GM04504 (cell line): Measurements from ENCODE around the gene AARS1.
A peak's percentile ranks its signal among the peaks of the same experiment; 100 is the strongest.
"Not testable (repeated sequence)": the region's sequence is repeated elsewhere in the genome, so short reads cannot be mapped to it uniquely, and the experiment has no call there.

ENCODE experiments used
- DNase-seq: peaks from one replicate; pipeline ENCODE4 v3.0.0-alpha.2; 2012; ENCODE audit warnings: low read depth

Gene AARS1

DNA sequence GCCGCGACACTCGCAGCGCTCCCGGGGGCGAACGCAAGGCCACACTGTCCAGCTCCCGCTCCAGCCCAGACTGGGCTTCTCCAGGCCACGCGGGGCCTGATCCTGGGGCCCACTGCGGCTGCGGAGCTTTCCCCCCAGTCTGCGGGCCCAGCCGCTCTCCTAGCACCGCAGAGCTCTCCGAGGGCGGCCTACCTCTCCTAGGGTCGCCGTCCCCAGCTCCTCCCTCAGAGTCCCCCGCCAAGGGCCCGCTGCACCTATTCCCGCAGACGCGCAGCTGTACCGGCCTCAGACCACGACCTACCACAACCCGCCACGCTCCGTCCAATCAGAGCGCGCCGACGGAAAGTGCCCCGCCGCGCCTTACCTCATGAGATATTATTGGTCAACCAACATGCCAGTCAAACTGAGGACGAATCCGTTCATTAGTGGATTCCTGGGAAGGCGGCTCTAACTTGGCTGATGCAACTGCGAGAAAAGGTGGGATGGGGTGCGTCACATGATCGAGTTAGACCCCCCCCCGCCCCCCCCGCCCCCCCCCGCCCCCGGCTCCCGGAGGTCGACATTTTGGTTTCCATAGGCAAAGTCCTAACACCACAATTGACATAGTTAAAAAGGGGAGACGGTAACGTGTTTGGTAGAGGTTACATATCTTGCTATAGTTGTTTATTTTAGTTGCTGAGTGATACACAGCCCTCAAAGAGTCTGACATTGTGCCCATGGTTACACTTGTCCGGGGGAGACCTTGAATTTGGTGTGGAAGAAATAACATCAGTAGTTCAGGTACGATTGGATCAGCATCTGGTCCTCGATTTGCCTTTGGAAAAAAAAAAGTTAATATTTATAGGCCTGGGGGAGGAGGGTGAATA is at the start of gene AARS1:
AARS1 (minus strand) TSS at position 278 of the 866 bp plus-strand sequence. CDS start 6,743 bp downstream, outside the sequence.
- DNase-seq, result peak; percentile 100

DNA sequence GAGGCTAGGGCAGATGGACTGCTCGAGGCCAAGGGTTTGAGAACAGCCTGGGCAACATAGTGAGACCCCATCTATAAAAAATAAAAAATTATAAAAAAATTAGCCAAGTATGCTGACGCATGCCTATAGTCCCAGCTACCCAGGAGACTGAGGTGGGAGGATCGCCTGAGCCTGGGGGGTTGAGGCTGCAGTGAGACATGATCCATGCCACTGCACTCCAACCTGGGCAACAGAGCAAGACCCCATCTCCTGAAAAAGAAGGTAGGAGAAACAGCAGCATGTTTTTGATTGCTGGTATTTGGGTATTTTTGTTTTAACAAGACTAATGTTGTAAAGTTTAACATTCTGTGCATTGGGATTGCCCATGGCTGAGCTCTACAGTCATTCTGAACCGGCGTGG is 48.5 kb upstream of the AARS1 start:
- DNase-seq, result no peak

DNA sequence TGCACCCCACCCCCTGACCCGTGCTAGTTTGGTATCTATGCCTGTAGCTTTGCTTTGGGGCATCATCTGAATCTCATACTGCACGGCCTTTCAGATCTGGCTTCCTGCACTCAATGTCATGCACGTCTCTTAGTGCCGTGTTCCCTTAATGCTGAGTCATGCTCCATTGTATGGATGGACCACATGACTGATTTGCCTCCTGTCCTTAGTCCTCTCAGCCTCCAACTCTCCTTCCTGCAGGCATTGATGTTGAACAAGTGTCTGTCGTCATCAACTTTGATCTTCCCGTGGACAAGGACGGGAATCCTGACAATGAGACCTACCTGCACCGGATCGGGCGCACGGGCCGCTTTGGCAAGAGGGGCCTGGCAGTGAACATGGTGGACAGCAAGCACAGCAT is 43.4 kb upstream of the AARS1 start:
- DNase-seq, result not testable (repeated sequence)

DNA sequence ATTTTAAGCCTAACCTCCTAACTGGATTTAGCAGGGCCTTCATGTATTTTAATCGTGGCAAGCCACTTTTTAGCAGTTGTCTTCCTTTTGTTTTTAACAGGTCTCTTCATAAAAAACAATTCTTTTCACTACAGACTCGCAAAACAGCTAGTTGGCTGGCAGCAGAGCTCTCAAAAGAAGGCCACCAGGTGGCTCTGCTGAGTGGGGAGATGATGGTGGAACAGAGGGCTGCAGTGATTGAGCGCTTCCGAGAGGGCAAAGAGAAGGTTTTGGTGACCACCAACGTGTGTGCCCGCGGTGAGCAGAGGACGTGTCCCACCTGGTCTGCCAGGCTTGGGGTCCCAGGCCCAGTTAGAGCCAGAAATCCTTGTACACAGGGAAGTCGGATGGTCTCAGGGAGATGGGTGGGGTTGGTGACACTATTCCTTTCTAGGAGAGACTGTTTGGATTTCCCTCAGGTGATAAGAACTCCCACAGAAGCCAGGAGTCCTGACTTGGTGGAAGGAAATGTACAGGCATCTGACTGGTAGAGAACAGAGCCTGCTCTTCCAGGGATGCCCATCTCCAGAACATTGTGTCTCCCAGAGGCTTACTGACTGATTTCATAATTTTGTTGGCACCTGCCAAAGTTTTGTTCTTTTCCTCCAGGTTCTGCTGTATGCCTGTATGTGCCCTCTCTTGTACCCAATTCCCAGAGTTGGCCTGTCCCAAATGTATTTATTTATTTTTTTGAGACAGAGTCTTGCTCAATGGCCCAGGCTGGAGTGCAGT is 42.5 kb upstream of the AARS1 start:
- DNase-seq, result no peak

DNA sequence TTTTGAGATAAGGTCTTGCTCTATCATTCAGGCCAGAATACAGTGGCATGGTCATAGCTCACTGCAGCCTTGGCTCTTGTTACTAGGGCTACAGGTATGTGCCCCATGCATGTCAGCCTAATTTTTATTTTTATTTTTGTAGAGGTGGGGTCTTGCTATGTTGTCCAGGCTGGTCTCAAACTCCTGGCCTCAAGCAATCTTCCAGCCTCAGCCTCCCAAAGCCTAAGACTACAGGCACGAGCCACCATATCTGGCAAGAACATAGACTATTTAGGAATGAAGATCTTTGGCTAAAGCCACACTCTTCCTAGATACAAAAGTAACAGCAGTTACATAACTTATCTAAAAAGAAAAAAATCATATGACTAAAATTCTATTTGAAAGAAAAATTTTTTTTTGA is 41.8 kb upstream of the AARS1 start:
- DNase-seq, result no peak

- no peak for DNase-seq
Measured at GRCh38 chr16:70324998-70325747, 35.9 kb upstream of the AARS1 start.

GRCh38 chr16:70320121-70320520 is 30.8 kb upstream of the AARS1 start:
- no peak for DNase-seq

GRCh38 chr16:70307726-70308125 is 18.4 kb upstream of the AARS1 start:
- not testable (repeated sequence) for DNase-seq

GRCh38 chr16:70306880-70307279 is 17.6 kb upstream of the AARS1 start:
- DNase-seq, result no peak

DNA sequence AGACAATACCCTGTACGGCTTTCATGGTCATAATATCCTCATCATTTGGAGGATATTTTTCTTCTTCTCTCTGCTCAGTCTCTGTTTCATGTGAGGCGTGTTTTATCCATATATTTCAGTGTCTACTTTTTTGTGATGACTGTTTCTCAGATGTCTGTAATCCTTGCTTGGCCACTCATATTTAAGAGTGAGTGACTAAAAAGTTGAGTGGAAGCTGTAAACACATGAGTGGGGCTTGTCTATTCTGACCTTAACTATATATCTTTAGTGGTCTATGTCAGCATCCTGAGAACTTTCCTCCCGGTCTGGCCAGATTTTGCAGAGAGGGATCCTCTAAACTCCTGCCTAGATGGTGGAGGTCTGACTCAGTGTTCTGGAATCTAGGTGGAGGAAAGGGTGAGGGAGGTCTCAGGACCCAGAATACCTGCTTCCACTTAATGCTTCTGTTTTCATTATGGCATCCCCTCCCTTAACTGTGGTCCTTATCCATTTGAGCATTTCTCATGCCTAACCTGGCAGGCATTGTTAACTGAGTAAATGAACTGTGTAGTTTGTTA is 15.7 kb upstream of the AARS1 start:
- DNase-seq, result no peak

- no peak for DNase-seq
Measured at GRCh38 chr16:70302745-70303144, 13.4 kb upstream of the AARS1 start.

DNA sequence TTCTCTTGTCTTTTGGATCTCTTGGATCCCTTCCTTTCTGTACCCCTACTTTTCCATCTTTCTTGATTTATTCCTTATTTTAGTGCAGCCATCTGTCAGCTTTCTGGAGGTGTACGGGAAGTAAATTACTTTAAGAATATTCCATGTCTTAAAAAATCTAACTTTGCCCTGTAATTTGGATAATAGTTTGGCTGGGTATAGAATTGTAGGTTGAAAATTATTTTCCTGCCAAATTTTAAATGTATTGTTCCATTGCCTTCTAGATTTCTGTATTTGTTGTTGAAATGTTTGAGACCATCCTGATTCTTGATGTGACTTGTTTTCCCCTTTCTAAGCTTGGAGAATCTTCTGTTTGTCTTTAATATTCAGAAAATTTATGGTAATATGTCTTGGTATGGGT is 11.8 kb upstream of the AARS1 start:
- no peak for DNase-seq

GRCh38 chr16:70298988-70299938 is 10.0 kb upstream of the AARS1 start, which contains the start of gene DDX19B:
DDX19B (plus strand) TSS chr16:70299186; CDS start chr16:70299298, 112 bp downstream.
- peak; percentile 27 for DNase-seq

- no peak for DNase-seq
Measured at GRCh38 chr16:70295634-70296033, 6.3 kb upstream of the AARS1 start.

GRCh38 chr16:70294385-70295025 is 5.2 kb upstream of the AARS1 start:
- no peak for DNase-seq

DNA sequence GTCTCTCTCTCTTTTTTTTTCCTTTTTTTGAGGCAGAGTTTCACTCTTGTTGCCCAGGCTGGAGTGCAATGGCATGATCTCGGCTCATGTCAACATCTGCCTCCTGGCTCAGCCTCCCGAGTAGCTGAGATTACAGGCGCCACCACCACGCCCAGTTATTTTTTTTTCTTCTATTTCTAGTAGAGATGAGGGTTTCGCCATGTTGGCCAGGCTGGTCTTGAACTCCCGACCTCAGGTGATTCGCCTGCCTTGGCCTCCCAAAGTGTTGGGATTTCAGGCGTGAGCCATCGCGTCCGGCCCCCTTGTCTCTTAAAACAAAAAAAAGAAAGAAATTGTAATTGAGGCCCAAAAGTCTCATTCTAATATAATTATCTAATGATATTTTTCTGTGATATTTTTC is 2.8 kb upstream of the AARS1 start:
- DNase-seq, result not testable (repeated sequence)

DNA sequence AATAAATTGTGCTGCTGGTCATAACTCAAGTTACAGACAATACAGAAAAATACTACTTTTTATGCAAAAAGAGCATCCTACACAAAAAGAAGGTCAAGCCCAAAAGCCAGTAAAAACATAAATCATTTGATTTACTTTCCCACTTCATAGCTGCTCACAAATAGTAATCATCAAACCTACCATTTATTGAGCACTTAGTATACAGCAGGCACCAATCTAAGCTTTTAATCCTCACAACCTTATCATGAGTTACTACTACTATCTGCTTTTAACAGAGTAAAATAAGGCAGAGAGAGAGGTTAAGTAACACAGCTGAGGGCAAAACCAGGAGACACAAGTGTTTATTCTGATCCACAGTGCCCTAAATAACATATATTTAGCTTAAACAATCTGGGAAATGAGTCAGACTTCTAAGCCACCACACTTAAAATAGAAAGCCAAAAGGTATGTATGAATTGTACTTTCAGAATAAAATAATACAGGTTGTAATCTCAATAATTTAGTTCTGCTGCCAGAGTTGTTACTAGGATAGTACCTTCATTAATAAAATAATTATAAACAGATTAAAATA is 1.7 kb upstream of the AARS1 start:
- no peak for DNase-seq

DNA sequence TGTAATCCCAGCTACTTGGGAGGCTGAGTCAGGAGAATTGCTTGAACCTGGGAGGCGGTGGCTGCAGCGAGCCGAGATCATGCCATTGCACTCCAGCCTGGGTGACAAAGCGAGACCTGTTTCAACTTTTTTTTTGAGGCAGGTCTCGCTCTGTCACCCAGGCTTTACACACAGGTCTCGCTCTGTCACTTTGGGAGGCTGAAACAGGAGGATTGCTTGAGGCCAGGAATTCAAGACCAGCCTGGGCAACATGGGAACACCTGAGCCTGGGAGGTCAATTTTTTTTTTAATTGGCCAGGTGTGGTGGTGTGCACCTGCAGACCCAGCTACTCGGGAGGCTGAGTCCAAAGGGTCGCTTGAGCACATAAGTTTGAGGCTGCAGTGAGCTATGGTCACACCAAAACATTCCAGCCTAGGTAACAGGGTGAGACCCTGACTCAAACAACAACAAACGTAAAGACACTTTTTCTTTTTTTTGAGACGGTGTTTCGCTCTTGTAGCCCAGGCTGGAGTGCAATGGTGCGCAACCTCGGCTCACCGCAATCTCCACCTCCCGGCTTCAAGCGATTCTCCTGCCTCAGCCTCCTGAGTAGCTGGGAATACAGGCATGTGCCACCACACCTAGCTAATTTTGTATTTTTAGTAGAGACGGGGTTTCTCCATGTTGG is 1.9 kb downstream of the AARS1 start:
- not testable (repeated sequence) for DNase-seq

DNA sequence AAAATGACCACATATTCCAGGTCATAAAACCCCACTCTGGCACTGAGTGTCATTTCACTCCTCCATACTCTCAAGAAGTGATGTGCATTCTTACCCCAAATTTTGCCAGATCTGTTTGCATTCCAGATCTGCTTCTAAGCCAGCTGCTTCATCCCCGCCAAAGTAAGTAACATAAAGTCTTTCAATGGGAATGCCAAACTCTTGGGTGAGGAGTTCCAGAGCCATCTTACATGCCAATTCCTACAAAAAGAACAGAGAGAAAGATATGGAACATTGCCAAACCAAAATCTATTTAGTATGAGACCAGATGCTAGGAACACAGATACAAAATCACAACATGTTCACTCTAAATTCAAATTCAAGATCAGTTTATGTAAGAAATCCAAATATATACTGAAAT is 12.9 kb downstream of the AARS1 start:
- no peak for DNase-seq
